A673 (cell line): ENCODE results near the gene LYL1. TPM values are rescaled to one million over a fixed set of nuclear protein-coding genes. Genes with fewer than 3 reads are reported as not detected.

Experiments used
- BruUV-seq: library from RNA; stranded (reverse); fragments of 400-500 nt; replicated peaks from 2 replicates; lab custom pipeline; 2021; lab: Mats Ljungman, UMichigan
- CTCF ChIA-PET: fragments of 300-600 bp; sonication (Branson Sonifier 250); formaldehyde crosslinking; loops from one replicate; lab custom pipeline; 2022; ENCODE audit warnings: antibody characterized with exemption; lab: Charles Lee
- POLR2A ChIA-PET: fragments of 300-600 bp; sonication (Branson Sonifier 250); formaldehyde crosslinking; loops from one replicate; lab custom pipeline; 2022; ENCODE audit warnings: antibody characterized with exemption; ENCODE audit not compliant: low non-redundant PET; lab: Charles Lee
- DNase-seq: peaks from one replicate; pipeline ENCODE4 v3.0.0-alpha.2; 2015; ENCODE audit warnings: low spot score
- H3K27ac ChIP-seq: fragments of 200-600 bp; sonication (generic); 2 replicates; pipeline ENCODE4 v1.5.1; 2016; ENCODE audit warnings: mixed run types, low read depth, mild to moderate bottlenecking, mixed read lengths, antibody characterized with exemption, low read length; ENCODE audit not compliant: poor library complexity, severe bottlenecking
- H3K27me3 ChIP-seq: fragments of 200-600 bp; sonication (generic); replicated peaks from 2 replicates; pipeline ENCODE4 v1.6.1; 2017; ENCODE audit warnings: mixed run types, low read depth, mild to moderate bottlenecking, mixed read lengths, antibody characterized with exemption, low read length; ENCODE audit not compliant: insufficient read depth, poor library complexity
- H3K36me3 ChIP-seq: fragments of 200-600 bp; sonication (generic); 2 replicates; pipeline ENCODE4 v1.6.1; 2016; ENCODE audit warnings: mixed run types, mild to moderate bottlenecking, mixed read lengths, antibody characterized with exemption, low read length; ENCODE audit not compliant: insufficient read depth, poor library complexity, severe bottlenecking
- H3K4me1 ChIP-seq: fragments of 200-600 bp; sonication (generic); 2 replicates; pipeline ENCODE4 v1.6.1; 2017; ENCODE audit warnings: mixed run types, mild to moderate bottlenecking, mixed read lengths, antibody characterized with exemption, low read length; ENCODE audit not compliant: insufficient read depth, poor library complexity, severe bottlenecking
- H3K4me3 ChIP-seq: fragments of 200-600 bp; sonication (generic); 2 replicates; pipeline ENCODE4 v1.5.1; 2016; ENCODE audit warnings: low read depth, mixed run types, mild to moderate bottlenecking, mixed read lengths, low read length; ENCODE audit not compliant: poor library complexity, severe bottlenecking
- H3K9me3 ChIP-seq: fragments of 200-600 bp; sonication (generic); 2 replicates; pipeline ENCODE4 v1.6.1; 2016; ENCODE audit warnings: mixed run types, low read depth, mild to moderate bottlenecking, mixed read lengths, antibody characterized with exemption, low read length; ENCODE audit not compliant: poor library complexity, severe bottlenecking
- EZH2 ChIP-seq: fragments of 200-600 bp; sonication (generic); IDR thresholded peaks from 2 replicates; pipeline ENCODE4 v1.6.1; 2017; ENCODE audit warnings: borderline replicate concordance, low read depth, mild to moderate bottlenecking, mixed read lengths, antibody characterized with exemption, low read length; ENCODE audit not compliant: poor library complexity, severe bottlenecking
- intact Hi-C: fragments of 100-400 bp; cut with micrococcal nuclease; formaldehyde crosslinking; loops from one replicate; pipeline ENCODE4 v1.10.0; 2022; ENCODE audit not compliant: unreplicated experiment
- total RNA-seq: library from RNA; stranded (reverse); gene quantifications from 2 replicates; pipeline ENCODE4 v1.2.3, GENCODE V29; 2021
- TF ChIP-seq, protein P1 (sequence below): fragments of 300-800, 200-600 bp; sonication (generic); conservative IDR thresholded peaks from 2 replicates; pipeline ENCODE4 v1.5.1; 2017; ENCODE audit warnings: low read depth, mild to moderate bottlenecking, antibody characterized with exemption, low read length, moderate library complexity, mixed read lengths

Gene LYL1
- total RNA-seq, 1 experiment from 2014 or later, result not detected

- POLR2A ChIA-PET, result interaction anchor here (0.6 kb wide), 1 partner anchor 10 kb away, joined by 3 read pairs; no protein-coding TSS in a partner anchor
- H3K4me1 ChIP-seq, result peaks cover 54% of the 10 kb centered on the region
- H3K36me3 ChIP-seq, result no peaks in the 10 kb centered on the region
- BruUV-seq, result no TSS peak
- CTCF ChIA-PET, result interaction anchor here (0.7 kb wide), 1 partner anchor 74 kb away, joined by 3 read pairs; no protein-coding TSS in a partner anchor
- peak; percentile 75 for DNase-seq
- intact Hi-C loops, result no loop called here
- H3K27ac ChIP-seq, result peak overlapping the region; percentile 2
- H3K27me3 ChIP-seq, result no peaks in the 10 kb centered on the region
- H3K9me3 ChIP-seq, result no peaks in the 10 kb centered on the region
- peak overlapping the region; percentile 21 for H3K4me3 ChIP-seq
- TF ChIP-seq, protein P1, sequence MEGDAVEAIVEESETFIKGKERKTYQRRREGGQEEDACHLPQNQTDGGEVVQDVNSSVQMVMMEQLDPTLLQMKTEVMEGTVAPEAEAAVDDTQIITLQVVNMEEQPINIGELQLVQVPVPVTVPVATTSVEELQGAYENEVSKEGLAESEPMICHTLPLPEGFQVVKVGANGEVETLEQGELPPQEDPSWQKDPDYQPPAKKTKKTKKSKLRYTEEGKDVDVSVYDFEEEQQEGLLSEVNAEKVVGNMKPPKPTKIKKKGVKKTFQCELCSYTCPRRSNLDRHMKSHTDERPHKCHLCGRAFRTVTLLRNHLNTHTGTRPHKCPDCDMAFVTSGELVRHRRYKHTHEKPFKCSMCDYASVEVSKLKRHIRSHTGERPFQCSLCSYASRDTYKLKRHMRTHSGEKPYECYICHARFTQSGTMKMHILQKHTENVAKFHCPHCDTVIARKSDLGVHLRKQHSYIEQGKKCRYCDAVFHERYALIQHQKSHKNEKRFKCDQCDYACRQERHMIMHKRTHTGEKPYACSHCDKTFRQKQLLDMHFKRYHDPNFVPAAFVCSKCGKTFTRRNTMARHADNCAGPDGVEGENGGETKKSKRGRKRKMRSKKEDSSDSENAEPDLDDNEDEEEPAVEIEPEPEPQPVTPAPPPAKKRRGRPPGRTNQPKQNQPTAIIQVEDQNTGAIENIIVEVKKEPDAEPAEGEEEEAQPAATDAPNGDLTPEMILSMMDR, result no peak
- no peak for TF ChIP-seq EZH2
These were observed 51.0 kb downstream of the LYL1 start for GRCh38 chr19:13051557-13052165.

DNA sequence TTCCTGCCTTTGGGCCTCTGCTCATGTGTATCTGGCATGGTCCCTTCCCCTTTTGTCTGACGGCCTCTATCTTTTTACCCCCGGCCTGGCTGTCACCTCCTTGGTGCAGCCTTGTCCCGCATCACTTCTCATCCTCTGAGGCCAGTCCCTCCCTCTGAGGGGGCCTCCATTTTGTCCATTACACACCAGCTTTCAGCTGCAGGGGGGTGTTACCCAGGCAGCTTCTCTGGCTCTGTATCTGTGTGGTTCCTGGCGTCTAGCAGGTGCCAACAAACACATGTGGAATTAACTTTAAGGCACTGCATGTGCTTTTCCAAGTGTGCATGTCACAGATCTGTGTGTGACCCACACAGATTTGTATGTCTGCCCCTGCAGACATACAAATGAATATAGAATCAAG lies 52.4 kb downstream of the LYL1 start:
- H3K4me1 ChIP-seq, result peaks cover 41% of the 10 kb centered on the region
- ChIA-PET CTCF (no interaction called here), POLR2A (no interaction called here)
- H3K27me3 ChIP-seq, result no peaks in the 10 kb centered on the region
- no peaks in the 10 kb centered on the region for H3K36me3 ChIP-seq
- H3K27ac ChIP-seq, result no peak overlapping the region
- BruUV-seq, result no TSS peak
- H3K9me3 ChIP-seq, result no peaks in the 10 kb centered on the region
- DNase-seq, result no peak
- no peak overlapping the region for H3K4me3 ChIP-seq
- no peak for TF ChIP-seq EZH2
- TF ChIP-seq, protein P1, result no peak
- intact Hi-C loops, result no loop called here

Other genes with a start within 250 kb of the LYL1 start
- 22.7 and 27.8 TPM in 2 replicates for gene DNASE2, start 221.4 kb downstream of the LYL1 start, total RNA-seq
- gene KLF1, start 215.7 kb downstream of the LYL1 start, total RNA-seq, result 0.30 and 0.57 TPM in 2 replicates
- 47.3 and 58.7 TPM in 2 replicates for gene GCDH, start 211.7 kb downstream of the LYL1 start, total RNA-seq
- gene SYCE2, start 183.6 kb downstream of the LYL1 start, total RNA-seq, result 0.71 and 1.8 TPM in 2 replicates
- 150 and 162 TPM in 2 replicates for gene FARSA, start 169.1 kb downstream of the LYL1 start, total RNA-seq
- 994 and 1,019 TPM in 2 replicates for gene CALR, start 164.2 kb downstream of the LYL1 start, total RNA-seq
- gene RAD23A, start 157.0 kb downstream of the LYL1 start, total RNA-seq, result 183 and 186 TPM in 2 replicates
- 61.1 and 67.5 TPM in 2 replicates for gene GADD45GIP1, start 145.6 kb downstream of the LYL1 start, total RNA-seq
- 0.17 TPM in 2 replicates for gene DAND5, start 133.3 kb downstream of the LYL1 start, total RNA-seq
- 69.7 and 77.9 TPM in 2 replicates for gene NFIX, start 107.4 kb downstream of the LYL1 start, total RNA-seq
- gene TRMT1, start 13.9 kb upstream of the LYL1 start, total RNA-seq, result 85.7 and 109 TPM in 2 replicates
- 119 and 126 TPM in 2 replicates for gene NACC1, start 15.4 kb upstream of the LYL1 start, total RNA-seq
- 63.3 and 69.5 TPM in 2 replicates for gene STX10, start 47.5 kb upstream of the LYL1 start, total RNA-seq
- 148 and 164 TPM in 2 replicates for gene IER2, start 47.6 kb upstream of the LYL1 start, total RNA-seq